Sigmoid colon (tissue), 4 donors: ENCODE measurements around the gene CDC42EP3.

ENCODE experiments used
- EP300 ChIP-seq, 4 donors: sonication (generic); formaldehyde crosslinking; IDR thresholded peaks; one replicate each; pipeline ENCODE4 v1.6.1; 2017; ENCODE audit warnings: antibody characterized with exemption in 4 of 4
- POLR2A ChIP-seq, 2 donors: fragments of 450-650 bp; IDR thresholded peaks; one replicate each; pipeline ENCODE4 v1.6.1; 2016; ENCODE audit warnings: antibody characterized with exemption in 2 of 2, mild to moderate bottlenecking in 2 of 2, moderate library complexity in 2 of 2
- TF ChIP-seq, protein P1 (sequence below), 4 experiments: fragments of 450-650 bp in 3 of 4; fragments of 200-600 bp in 1 of 4; IDR thresholded peaks; one replicate each; pipeline ENCODE4 v1.5.1; 2016 to 2019; ENCODE audit warnings: antibody characterized with exemption in 4 of 4, mild to moderate bottlenecking in 3 of 4, moderate library complexity in 2 of 4

- TF ChIP-seq POLR2A (IDR thresholded peaks at IDR 0.05) (no peak), EP300 (IDR thresholded peaks at IDR 0.05) (no peak)
- TF ChIP-seq, protein P1, sequence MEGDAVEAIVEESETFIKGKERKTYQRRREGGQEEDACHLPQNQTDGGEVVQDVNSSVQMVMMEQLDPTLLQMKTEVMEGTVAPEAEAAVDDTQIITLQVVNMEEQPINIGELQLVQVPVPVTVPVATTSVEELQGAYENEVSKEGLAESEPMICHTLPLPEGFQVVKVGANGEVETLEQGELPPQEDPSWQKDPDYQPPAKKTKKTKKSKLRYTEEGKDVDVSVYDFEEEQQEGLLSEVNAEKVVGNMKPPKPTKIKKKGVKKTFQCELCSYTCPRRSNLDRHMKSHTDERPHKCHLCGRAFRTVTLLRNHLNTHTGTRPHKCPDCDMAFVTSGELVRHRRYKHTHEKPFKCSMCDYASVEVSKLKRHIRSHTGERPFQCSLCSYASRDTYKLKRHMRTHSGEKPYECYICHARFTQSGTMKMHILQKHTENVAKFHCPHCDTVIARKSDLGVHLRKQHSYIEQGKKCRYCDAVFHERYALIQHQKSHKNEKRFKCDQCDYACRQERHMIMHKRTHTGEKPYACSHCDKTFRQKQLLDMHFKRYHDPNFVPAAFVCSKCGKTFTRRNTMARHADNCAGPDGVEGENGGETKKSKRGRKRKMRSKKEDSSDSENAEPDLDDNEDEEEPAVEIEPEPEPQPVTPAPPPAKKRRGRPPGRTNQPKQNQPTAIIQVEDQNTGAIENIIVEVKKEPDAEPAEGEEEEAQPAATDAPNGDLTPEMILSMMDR (IDR thresholded peaks at IDR 0.05), result no peak
Observed at GRCh38 chr2:37721201-37721560, 49.7 kb upstream of the CDC42EP3 start.
